Activated effector memory CD4-positive, alpha-beta T cell treated with Interleukin-2 at 50 U/mL for 16 hours (primary cell): ENCODE data around the gene DCHS2.

Experiments used
- DNase-seq: peaks from one replicate; pipeline ENCODE4 v3.0.0-alpha.2; 2020

Gene DCHS2

GRCh38 chr4:154186035-154186434 is 305.6 kb downstream of the DCHS2 start:
- DNase-seq, result no peak

GRCh38 chr4:154184238-154184637 is 307.4 kb downstream of the DCHS2 start:
- DNase-seq, result no peak

GRCh38 chr4:154183264-154183663 is 308.3 kb downstream of the DCHS2 start:
- DNase-seq, result no peak
